HepG2 (cell line): ENCODE results near the gene DCTN1. TPM values are rescaled to one million over a fixed set of nuclear protein-coding genes. Genes with fewer than 3 reads are reported as not detected.
A peak's percentile ranks its signal among the peaks of the same experiment; 100 is the strongest.

Experiments
- ATF7 ChIP-seq, 2 experiments: fragments of 450-650 bp in 1 of 2; sonication (generic) in 1 of 2; formaldehyde crosslinking in 1 of 2; IDR thresholded peaks; 2 replicates each; pipeline versions ENCODE4 v1.4.0 to v1.6.1; 2016 to 2020; ENCODE audit warnings: antibody characterized with exemption in 1 of 2, mild to moderate bottlenecking in 1 of 2, missing genetic modification reagents in 1 of 2
- E2F1 ChIP-seq: sonication (generic); formaldehyde crosslinking; IDR thresholded peaks from 2 replicates; pipeline ENCODE4 v1.5.0; 2020; ENCODE audit warnings: missing genetic modification reagents
- KIAA2018 ChIP-seq: sonication (generic); formaldehyde crosslinking; IDR thresholded peaks from 2 replicates; pipeline ENCODE4 v1.5.0; 2020; ENCODE audit warnings: mild to moderate bottlenecking, missing genetic modification reagents, borderline replicate concordance
- PAX8 ChIP-seq: sonication (generic); formaldehyde crosslinking; IDR thresholded peaks from 2 replicates; pipeline ENCODE4 v1.8.0; 2022; ENCODE audit warnings: mild to moderate bottlenecking, missing genetic modification reagents, borderline replicate concordance
- SNAI1 ChIP-seq: sonication (generic); formaldehyde crosslinking; IDR thresholded peaks from 2 replicates; pipeline ENCODE4 v1.5.0; 2020; ENCODE audit warnings: mild to moderate bottlenecking, missing genetic modification reagents, borderline replicate concordance
- ZNF460 ChIP-seq: sonication (generic); formaldehyde crosslinking; IDR thresholded peaks from 2 replicates; pipeline ENCODE4 v1.5.1; 2020; ENCODE audit warnings: missing genetic modification reagents, mild to moderate bottlenecking, borderline replicate concordance
- ZNF557 ChIP-seq: sonication (generic); formaldehyde crosslinking; IDR thresholded peaks from 2 replicates; pipeline ENCODE4 v1.4.0; 2020; ENCODE audit warnings: missing genetic modification reagents
- ZNF576 ChIP-seq: sonication (generic); formaldehyde crosslinking; IDR thresholded peaks from 2 replicates; pipeline ENCODE4 v1.4.0; 2020; ENCODE audit warnings: mild to moderate bottlenecking, missing genetic modification reagents
- ZNF652 ChIP-seq: IDR thresholded peaks from 2 replicates; pipeline ENCODE4 v1.6.1; 2016; ENCODE audit warnings: low read depth, borderline replicate concordance
- ZNF687 ChIP-seq: sonication (generic); formaldehyde crosslinking; IDR thresholded peaks from 2 replicates; pipeline ENCODE4 v1.5.1; 2020; ENCODE audit warnings: mild to moderate bottlenecking, missing genetic modification reagents, moderate library complexity
- ZNF788 ChIP-seq: sonication (generic); formaldehyde crosslinking; IDR thresholded peaks from 2 replicates; pipeline ENCODE4 v1.5.0; 2020; ENCODE audit warnings: mild to moderate bottlenecking, missing genetic modification reagents, borderline replicate concordance
- polyA plus RNA-seq, 8 experiments: library from polyadenylated mRNA; depleted of rRNA in 3 of 8; stranded (reverse) in 7 of 8; unstranded in 1 of 8; fragments of >200 nt; fragmentation: Illumina TruSeq in 4 of 8; extraction: Trizol in 4 of 8; gene quantifications; 2 replicates each; pipeline versions ENCODE4 v1.2.1 to v1.2.3, GENCODE V29; 2011 to 2016; ENCODE audit warnings: low read depth in 4 of 8, missing spikeins in 1 of 8, mixed read lengths in 1 of 8; ENCODE audit not compliant: insufficient read depth in 1 of 8
- total RNA-seq, 5 experiments: library from RNA; depleted of rRNA; stranded (reverse); fragments of >200 nt; fragmentation: Illumina TruSeq; extraction: Trizol; gene quantifications; 2 replicates each; pipeline ENCODE4 v1.2.3, GENCODE V29; 2016; ENCODE audit warnings: low read depth in 1 of 5

Gene DCTN1
- total and polyA plus RNA-seq, 2 of the 13 experiments (the other 11 are each of a cell fraction or from before 2014, with no cell fraction given): 73.2 to 122 TPM

GRCh38 chr2:74413001-74413698 lies 33.0 kb upstream of the DCTN1 start (continued):
- TF ChIP-seq ATF7 (IDR thresholded peaks at IDR 0.05) (no peak), ATF7 (CRISPR knock-in tag; IDR thresholded peaks at IDR 0.05) (no peak), E2F1 (CRISPR knock-in tag) (no peak), ZNF460 (CRISPR knock-in tag) (no peak), ZNF557 (no peak), ZNF788 (CRISPR knock-in tag) (peak; percentile 65; the same call in 1 of the 2 replicates), ZNF576 (CRISPR knock-in tag) (no peak), PAX8 (no peak), KIAA2018 (CRISPR knock-in tag) (no peak), ZNF687 (peak; percentile 77), SNAI1 (CRISPR knock-in tag) (no peak), ZNF652 (CRISPR knock-in tag) (no peak)
